ENCODE data around the gene PNPLA4. TPM values are rescaled to one million over a fixed set of nuclear protein-coding genes. Genes with fewer than 3 reads are reported as not detected.

The PNPLA4 gene
- total and polyA plus RNA-seq, 2 of the 13 experiments (the other 11 are each of a cell fraction or from before 2014, with no cell fraction given), result 13.0 to 17.7 TPM

DNA sequence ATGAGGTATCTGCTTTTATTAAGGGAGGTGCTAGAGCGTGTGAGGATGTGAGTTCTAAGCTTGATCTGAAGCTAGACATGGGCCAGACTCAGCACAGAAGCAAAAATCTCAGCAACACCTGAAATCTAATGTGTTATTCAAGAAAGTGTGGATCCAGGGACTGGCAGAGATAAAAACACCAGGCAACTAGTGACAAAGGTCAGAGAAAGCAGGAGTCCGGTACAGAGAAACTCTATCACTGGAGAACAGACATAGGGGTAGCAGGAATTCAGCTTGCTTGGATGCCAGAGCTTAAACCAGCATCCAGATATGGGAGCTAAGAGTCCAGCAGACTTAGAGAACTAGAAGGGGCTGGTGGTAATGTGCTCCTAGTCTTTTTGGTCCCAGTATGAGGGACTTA is 50.3 kb downstream of the PNPLA4 start:
- in situ Hi-C loops (cut with HindIII; ENCODE audit: extremely low pct_ligation_motif_present, low pct_unique_long_range_greater_than_20kb) (no loop called here), intact Hi-C loops (cut with micrococcal nuclease; ENCODE audit: unreplicated experiment) (no loop called here)
- Histone ChIP-seq H2AFZ (ENCODE audit: low read length) (no peak overlapping the region), H3K9me3 (ENCODE audit: low read length) (no peaks in the 10 kb centered on the region), H3K4me3 (replicated peaks in 1 of 3; ENCODE audit: insufficient read depth in 1 of 3, low read depth in 2 of 3, low read length in 3 of 3) (no peak overlapping the region), H3K79me2 (ENCODE audit: insufficient read depth, low read length) (no peaks in the 10 kb centered on the region), H3K4me2 (ENCODE audit: low read depth, low read length) (no peak overlapping the region), H3K27ac (ENCODE audit: extremely low read length, insufficient read depth, low read length) (no peak overlapping the region), H4K20me1 (ENCODE audit: insufficient read depth, low read length) (no peaks in the 10 kb centered on the region), H3K36me3 (replicated peaks in 1 of 2; ENCODE audit: control insufficient read depth in 1 of 2, insufficient read depth in 2 of 2, low read length in 2 of 2) (no peaks in the 10 kb centered on the region), H3K9ac (ENCODE audit: insufficient read depth, low read depth, low read length) (no peak overlapping the region), H3K4me1 (ENCODE audit: insufficient read depth, low read length) (no peaks in the 10 kb centered on the region), H3K27me3 (ENCODE audit: control insufficient read depth in 1 of 2, insufficient read depth in 2 of 2, low read length in 2 of 2) (no peaks in the 10 kb centered on the region)
- POLR2A ChIA-PET, result no interaction called here
- DNase-seq (ENCODE audit: low spot score), result no peak
- no TSS peak for BruUV-seq (replicated peaks)
- TF ChIP-seq CREB1 (IDR thresholded peaks at IDR 0.05) (no peak), CREB1 (CRISPR knock-in tag; IDR thresholded peaks at IDR 0.05) (no peak), MAFG (CRISPR knock-in tag; IDR thresholded peaks at IDR 0.05) (no peak), EHMT2 (IDR thresholded peaks at IDR 0.05; ENCODE audit: borderline replicate concordance, low read depth, low read length) (no peak), MAFK (conservative IDR thresholded peaks at IDR 0.05 in 1 of 2, IDR thresholded peaks at IDR 0.05 in 1 of 2; ENCODE audit: low read length in 2 of 2) (no peak), ZKSCAN8 (CRISPR knock-in tag; IDR thresholded peaks at IDR 0.05; ENCODE audit: borderline replicate concordance) (no peak), MED8 (CRISPR knock-in tag; IDR thresholded peaks at IDR 0.05; ENCODE audit: insufficient replicate concordance) (no peak), HNRNPUL1 (IDR thresholded peaks at IDR 0.05; ENCODE audit: low read depth, low read length) (no peak), MED13 (CRISPR knock-in tag; IDR thresholded peaks at IDR 0.05) (no peak), ZNF17 (CRISPR knock-in tag; IDR thresholded peaks at IDR 0.05) (no peak)
- TF ChIP-seq, protein P1, sequence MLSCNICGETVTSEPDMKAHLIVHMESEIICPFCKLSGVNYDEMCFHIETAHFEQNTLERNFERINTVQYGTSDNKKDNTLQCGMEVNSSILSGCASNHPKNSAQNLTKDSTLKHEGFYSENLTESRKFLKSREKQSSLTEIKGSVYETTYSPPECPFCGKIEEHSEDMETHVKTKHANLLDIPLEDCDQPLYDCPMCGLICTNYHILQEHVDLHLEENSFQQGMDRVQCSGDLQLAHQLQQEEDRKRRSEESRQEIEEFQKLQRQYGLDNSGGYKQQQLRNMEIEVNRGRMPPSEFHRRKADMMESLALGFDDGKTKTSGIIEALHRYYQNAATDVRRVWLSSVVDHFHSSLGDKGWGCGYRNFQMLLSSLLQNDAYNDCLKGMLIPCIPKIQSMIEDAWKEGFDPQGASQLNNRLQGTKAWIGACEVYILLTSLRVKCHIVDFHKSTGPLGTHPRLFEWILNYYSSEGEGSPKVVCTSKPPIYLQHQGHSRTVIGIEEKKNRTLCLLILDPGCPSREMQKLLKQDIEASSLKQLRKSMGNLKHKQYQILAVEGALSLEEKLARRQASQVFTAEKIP (CRISPR knock-in tag; IDR thresholded peaks at IDR 0.05; ENCODE audit: borderline replicate concordance), result no peak
- TF ChIP-seq, protein P2, sequence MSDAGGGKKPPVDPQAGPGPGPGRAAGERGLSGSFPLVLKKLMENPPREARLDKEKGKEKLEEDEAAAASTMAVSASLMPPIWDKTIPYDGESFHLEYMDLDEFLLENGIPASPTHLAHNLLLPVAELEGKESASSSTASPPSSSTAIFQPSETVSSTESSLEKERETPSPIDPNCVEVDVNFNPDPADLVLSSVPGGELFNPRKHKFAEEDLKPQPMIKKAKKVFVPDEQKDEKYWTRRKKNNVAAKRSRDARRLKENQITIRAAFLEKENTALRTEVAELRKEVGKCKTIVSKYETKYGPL (CRISPR knock-in tag; IDR thresholded peaks at IDR 0.05), result no peak
- TF ChIP-seq, protein P3, sequence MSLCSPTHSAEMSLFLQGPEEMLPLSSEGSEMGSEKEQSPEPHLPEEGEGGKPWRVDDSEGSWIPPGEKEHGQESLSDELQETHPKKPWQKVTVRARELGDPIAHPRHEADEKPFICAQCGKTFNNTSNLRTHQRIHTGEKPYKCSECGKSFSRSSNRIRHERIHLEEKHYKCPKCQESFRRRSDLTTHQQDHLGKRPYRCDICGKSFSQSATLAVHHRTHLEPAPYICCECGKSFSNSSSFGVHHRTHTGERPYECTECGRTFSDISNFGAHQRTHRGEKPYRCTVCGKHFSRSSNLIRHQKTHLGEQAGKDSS (CRISPR knock-in tag; IDR thresholded peaks at IDR 0.05; ENCODE audit: borderline replicate concordance, low read depth), result no peak
- TF ChIP-seq, protein P4, sequence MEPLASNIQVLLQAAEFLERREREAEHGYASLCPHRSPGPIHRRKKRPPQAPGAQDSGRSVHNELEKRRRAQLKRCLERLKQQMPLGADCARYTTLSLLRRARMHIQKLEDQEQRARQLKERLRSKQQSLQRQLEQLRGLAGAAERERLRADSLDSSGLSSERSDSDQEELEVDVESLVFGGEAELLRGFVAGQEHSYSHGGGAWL (CRISPR knock-in tag; IDR thresholded peaks at IDR 0.05), result no peak
- TF ChIP-seq, protein P5, sequence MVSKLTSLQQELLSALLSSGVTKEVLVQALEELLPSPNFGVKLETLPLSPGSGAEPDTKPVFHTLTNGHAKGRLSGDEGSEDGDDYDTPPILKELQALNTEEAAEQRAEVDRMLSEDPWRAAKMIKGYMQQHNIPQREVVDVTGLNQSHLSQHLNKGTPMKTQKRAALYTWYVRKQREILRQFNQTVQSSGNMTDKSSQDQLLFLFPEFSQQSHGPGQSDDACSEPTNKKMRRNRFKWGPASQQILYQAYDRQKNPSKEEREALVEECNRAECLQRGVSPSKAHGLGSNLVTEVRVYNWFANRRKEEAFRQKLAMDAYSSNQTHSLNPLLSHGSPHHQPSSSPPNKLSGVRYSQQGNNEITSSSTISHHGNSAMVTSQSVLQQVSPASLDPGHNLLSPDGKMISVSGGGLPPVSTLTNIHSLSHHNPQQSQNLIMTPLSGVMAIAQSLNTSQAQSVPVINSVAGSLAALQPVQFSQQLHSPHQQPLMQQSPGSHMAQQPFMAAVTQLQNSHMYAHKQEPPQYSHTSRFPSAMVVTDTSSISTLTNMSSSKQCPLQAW (CRISPR knock-in tag; IDR thresholded peaks at IDR 0.05), result no peak
- TF ChIP-seq, protein P6, sequence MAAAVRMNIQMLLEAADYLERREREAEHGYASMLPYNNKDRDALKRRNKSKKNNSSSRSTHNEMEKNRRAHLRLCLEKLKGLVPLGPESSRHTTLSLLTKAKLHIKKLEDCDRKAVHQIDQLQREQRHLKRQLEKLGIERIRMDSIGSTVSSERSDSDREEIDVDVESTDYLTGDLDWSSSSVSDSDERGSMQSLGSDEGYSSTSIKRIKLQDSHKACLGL (CRISPR knock-in tag; IDR thresholded peaks at IDR 0.05), result no peak
- TF ChIP-seq, protein P7, sequence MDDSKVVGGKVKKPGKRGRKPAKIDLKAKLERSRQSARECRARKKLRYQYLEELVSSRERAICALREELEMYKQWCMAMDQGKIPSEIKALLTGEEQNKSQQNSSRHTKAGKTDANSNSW (CRISPR knock-in tag; IDR thresholded peaks at IDR 0.05; ENCODE audit: borderline replicate concordance), result no peak
- FAIRE-seq, result no peak
- ATAC-seq, result no peak
- CTCF ChIA-PET (ENCODE audit: low intra/inter-chr PET ratio, low total read pairs), result no interaction called here
- WGBS (ENCODE audit: low lambda C conversion rate), result 0% methylated on average over 2 of the region's 2 CpGs
